H1 (cell line): ENCODE measurements around the gene NT5C3B. TPM values are rescaled to one million over a fixed set of nuclear protein-coding genes. Genes with fewer than 3 reads are reported as not detected.

Experiments used
- CTCF ChIA-PET: fragments of 300-600 bp; sonication (Branson Sonifier 250); formaldehyde crosslinking; loops from one replicate; lab custom pipeline; 2021; ENCODE audit not compliant: partially characterized antibody; lab: Charles Lee
- POLR2A ChIA-PET: fragments of 300-600 bp; sonication (Branson Sonifier 250); formaldehyde crosslinking; loops from one replicate; lab custom pipeline; 2021; ENCODE audit warnings: inconsistent platforms; ENCODE audit not compliant: partially characterized antibody; lab: Charles Lee
- DNase-seq, 2 experiments: peaks; one replicate each; pipeline versions ENCODE4 v3.0.0 to v3.0.0-alpha.2; 2010 to 2022; ENCODE audit warnings: low spot score in 2 of 2, low read depth in 1 of 2, mixed read lengths in 1 of 2
- FAIRE-seq: peaks from 2 replicates; lab custom pipeline; 2011; peaks lifted over from hg19 to GRCh38; lab: Jason Lieb, UNC
- H2AFZ ChIP-seq: 2 replicates; pipeline ENCODE4 v1.8.1; 2012; ENCODE audit warnings: low read length, inconsistent platforms
- H2AK5ac ChIP-seq: 2 replicates; pipeline ENCODE4 v1.6.1; 2013; ENCODE audit warnings: low read depth, low read length
- H2BK120ac ChIP-seq: replicated peaks from 2 replicates; pipeline ENCODE3; 2013; ENCODE audit warnings: low read depth, low read length, inconsistent platforms
- H2BK12ac ChIP-seq: 2 replicates; pipeline ENCODE4 v1.6.1; 2013; ENCODE audit warnings: low read depth, low read length
- H2BK15ac ChIP-seq: 2 replicates; pipeline ENCODE4 v1.6.1; 2013; ENCODE audit warnings: low read length
- H2BK20ac ChIP-seq: 2 replicates; pipeline ENCODE4 v1.6.1; 2013; ENCODE audit warnings: low read length
- H2BK5ac ChIP-seq: 2 replicates; pipeline ENCODE4 v1.6.1; 2013; ENCODE audit warnings: low read depth, low read length
- H3K14ac ChIP-seq: 2 replicates; pipeline ENCODE4 v1.6.1; 2013; ENCODE audit warnings: inconsistent platforms; ENCODE audit not compliant: insufficient read length
- H3K18ac ChIP-seq: 2 replicates; pipeline ENCODE4 v1.6.1; 2013; ENCODE audit warnings: low read length; ENCODE audit errors: extremely low read depth
- H3K23ac ChIP-seq: 2 replicates; pipeline ENCODE4 v1.6.1; 2013; ENCODE audit warnings: inconsistent platforms; ENCODE audit not compliant: insufficient read length
- H3K23me2 ChIP-seq: 2 replicates; pipeline ENCODE4 v1.6.1; 2013; ENCODE audit warnings: low read depth, low read length
- H3K27ac ChIP-seq: 2 replicates; pipeline ENCODE4 v1.6.1; 2011; ENCODE audit warnings: low read depth, low read length, inconsistent platforms
- H3K27me3 ChIP-seq, 4 experiments: replicated peaks in 1 of 4; 1 replicate in 1 of 4; 2 replicates in 3 of 4; pipeline versions ENCODE4 v1.6.1 to v1.8.1; 2011 to 2013; ENCODE audit warnings: low read length in 3 of 4, mild to moderate bottlenecking in 3 of 4, inconsistent platforms in 2 of 4, mixed read lengths in 2 of 4, moderate library complexity in 1 of 4; ENCODE audit not compliant: control insufficient read depth in 3 of 4, insufficient read depth in 3 of 4; ENCODE audit errors: extremely low read depth in 1 of 4
- H3K36me3 ChIP-seq, 4 experiments: 2 replicates each; pipeline versions ENCODE4 v1.6.1 to v1.8.1; 2011 to 2013; ENCODE audit warnings: mild to moderate bottlenecking in 4 of 4, low read length in 3 of 4, moderate library complexity in 2 of 4, control low read depth in 1 of 4, inconsistent platforms in 1 of 4; ENCODE audit not compliant: insufficient read depth in 4 of 4, control insufficient read depth in 2 of 4
- H3K4ac ChIP-seq: replicated peaks from 2 replicates; pipeline ENCODE3; 2013; ENCODE audit warnings: low read length, low read depth, mixed read lengths, inconsistent platforms; ENCODE audit not compliant: insufficient read length
- H3K4me1 ChIP-seq, 4 experiments: replicated peaks in 1 of 4; 1 replicate in 1 of 4; 2 replicates in 3 of 4; pipeline versions ENCODE4 v1.6.1 to v1.8.1; 2011 to 2013; ENCODE audit warnings: low read length in 3 of 4, inconsistent platforms in 2 of 4, mixed read lengths in 1 of 4; ENCODE audit not compliant: insufficient read depth in 4 of 4, control insufficient read depth in 3 of 4
- H3K4me2 ChIP-seq, 2 experiments: 2 replicates each; pipeline versions ENCODE4 v1.6.1 to v1.8.1; 2011 to 2013; ENCODE audit warnings: low read depth in 2 of 2, low read length in 2 of 2, control low read depth in 1 of 2, inconsistent platforms in 1 of 2, mild to moderate bottlenecking in 1 of 2; ENCODE audit not compliant: insufficient read depth in 1 of 2
- H3K4me3 ChIP-seq, 4 experiments: fragments of 200-600, 300-600 bp in 1 of 4; sonication (generic), shearing (Covaris generic), sonication (Bioruptor Twin) in 1 of 4; 2 replicates each; pipeline versions ENCODE4 v1.5.1 to v1.8.1; 2011 to 2016; ENCODE audit warnings: low read length in 4 of 4, low read depth in 3 of 4, control low read depth in 2 of 4, inconsistent platforms in 2 of 4, mild to moderate bottlenecking in 2 of 4, mixed read lengths in 1 of 4, moderate library complexity in 1 of 4; ENCODE audit not compliant: insufficient read depth in 2 of 4; ENCODE audit errors: extremely low read depth in 1 of 4
- H3K56ac ChIP-seq: replicated peaks from 2 replicates; pipeline ENCODE3; 2013; ENCODE audit warnings: low read depth, mild to moderate bottlenecking, mixed read lengths, low read length, inconsistent platforms; ENCODE audit not compliant: insufficient read length
- H3K79me1 ChIP-seq: 2 replicates; pipeline ENCODE4 v1.6.1; 2013; ENCODE audit warnings: low read depth, low read length, control low read depth
- H3K79me2 ChIP-seq, 2 experiments: 2 replicates each; pipeline versions ENCODE4 v1.6.1 to v1.8.1; 2012 to 2013; ENCODE audit warnings: low read length in 2 of 2, mild to moderate bottlenecking in 2 of 2, inconsistent platforms in 1 of 2; ENCODE audit not compliant: insufficient read depth in 2 of 2, control insufficient read depth in 1 of 2
- H3K9ac ChIP-seq, 4 experiments: replicated peaks in 1 of 4; 1 replicate in 1 of 4; 2 replicates in 3 of 4; pipeline versions ENCODE4 v1.6.1 to v1.8.1; 2011 to 2013; ENCODE audit warnings: low read depth in 3 of 4, low read length in 3 of 4, control low read depth in 2 of 4, mild to moderate bottlenecking in 2 of 4, moderate library complexity in 2 of 4, inconsistent platforms in 1 of 4; ENCODE audit errors: extremely low read depth in 1 of 4
- H3K9me3 ChIP-seq, 2 experiments: 2 replicates each; pipeline versions ENCODE4 v1.6.1 to v1.8.1; 2012 to 2013; ENCODE audit warnings: mild to moderate bottlenecking in 2 of 2, moderate library complexity in 2 of 2, control low read depth in 1 of 2, inconsistent platforms in 1 of 2, low read depth in 1 of 2, low read length in 1 of 2, mixed read lengths in 1 of 2; ENCODE audit not compliant: insufficient read depth in 2 of 2
- H4K20me1 ChIP-seq, 2 experiments: replicated peaks in 1 of 2; 2 replicates each; pipeline versions ENCODE3 to v1.8.1; 2011 to 2013; ENCODE audit warnings: inconsistent platforms in 2 of 2, low read length in 2 of 2, mild to moderate bottlenecking in 1 of 2; ENCODE audit not compliant: insufficient read depth in 2 of 2, control insufficient read depth in 1 of 2
- H4K5ac ChIP-seq: 2 replicates; pipeline ENCODE4 v1.6.1; 2013; ENCODE audit warnings: low read length, low read depth, mixed read lengths, inconsistent platforms; ENCODE audit not compliant: insufficient read length
- H4K8ac ChIP-seq: 2 replicates; pipeline ENCODE4 v1.8.0; 2013; ENCODE audit warnings: mild to moderate bottlenecking, moderate library complexity, low read length, inconsistent platforms; ENCODE audit not compliant: insufficient read depth; ENCODE audit errors: extremely low read depth
- H4K91ac ChIP-seq: replicated peaks from 2 replicates; pipeline ENCODE3; 2013; ENCODE audit warnings: low read length, mixed read lengths, inconsistent platforms; ENCODE audit not compliant: insufficient read length
- BACH1 ChIP-seq: IDR thresholded peaks from 2 replicates; pipeline ENCODE4 v1.6.1; 2012; ENCODE audit warnings: low read length, improper control_type of control experiment
- POLR2A ChIP-seq, 2 experiments: IDR thresholded peaks; 1 replicate in 1 of 2; 2 replicates in 1 of 2; pipeline ENCODE4 v1.6.1; 2011; ENCODE audit warnings: low read depth in 2 of 2, low read length in 2 of 2, mild to moderate bottlenecking in 2 of 2; ENCODE audit errors: control extremely low read depth in 1 of 2
- POLR2AphosphoS5 ChIP-seq: IDR thresholded peaks from 2 replicates; pipeline ENCODE4 v1.6.1; 2011; ENCODE audit warnings: low read depth, low read length
- SIN3A ChIP-seq, 2 experiments: IDR thresholded peaks in 1 of 2; conservative IDR thresholded peaks in 1 of 2; 2 replicates each; pipeline ENCODE4 v1.6.1; 2011 to 2012; ENCODE audit warnings: low read length in 2 of 2, improper control_type of control experiment in 1 of 2, low read depth in 1 of 2, mild to moderate bottlenecking in 1 of 2
- TAF7 ChIP-seq: optimal IDR thresholded peaks from 2 replicates; pipeline ENCODE3; 2011; ENCODE audit warnings: low read depth, mild to moderate bottlenecking, inconsistent platforms, low read length, moderate library complexity, borderline replicate concordance
- TBP ChIP-seq: IDR thresholded peaks from 2 replicates; pipeline ENCODE4 v1.6.1; 2011; ENCODE audit warnings: low read depth, low read length, improper control_type of control experiment
- WGBS, 2 experiments: shearing (Covaris generic) in 1 of 2; methylation state at CpG; one replicate each; pipeline versions ENCODE4 v1.1.6 to v1.1.7; 2013 to 2015; ENCODE audit warnings: low lambda C conversion rate in 2 of 2, mixed read lengths in 2 of 2, inconsistent platforms in 1 of 2, low coverage in 1 of 2, missing lambda C conversion rate in 1 of 2; ENCODE audit not compliant: insufficient replicate concordance in 2 of 2, insufficient coverage in 1 of 2, insufficient read length in 1 of 2; ENCODE audit errors: extremely low coverage in 1 of 2, missing lambda C conversion rate in 1 of 2; 5-methylcytosine and 5-hydroxymethylcytosine counted together
- polyA plus RNA-seq, 7 experiments: library from polyadenylated mRNA; depleted of rRNA in 3 of 7; stranded (reverse) in 5 of 7; unstranded in 2 of 7; fragments of >200 nt in 5 of 7; fragments of 200-250 nt in 2 of 7; gene quantifications; 1 replicate in 5 of 7; 2 replicates in 1 of 7; 4 replicates in 1 of 7; pipeline versions ENCODE4 v1.2.1 to v1.2.3, GENCODE V29; 2011 to 2013; ENCODE audit warnings: missing spikeins in 2 of 7, mixed read lengths in 2 of 7
- total RNA-seq: library from RNA; stranded (reverse); fragmentation: NEBNext Ultra II Directional; extraction: Animal tissue kit (Norgen Biotek cat#: 25700); gene quantifications from 2 replicates; pipeline ENCODE4 v1.2.1, GENCODE V29; 2021

The NT5C3B gene
- total and polyA plus RNA-seq, 2 of the 8 experiments (the other 6 are each of a cell fraction or from before 2014, with no cell fraction given) = 68.7 to 94.5 TPM

DNA sequence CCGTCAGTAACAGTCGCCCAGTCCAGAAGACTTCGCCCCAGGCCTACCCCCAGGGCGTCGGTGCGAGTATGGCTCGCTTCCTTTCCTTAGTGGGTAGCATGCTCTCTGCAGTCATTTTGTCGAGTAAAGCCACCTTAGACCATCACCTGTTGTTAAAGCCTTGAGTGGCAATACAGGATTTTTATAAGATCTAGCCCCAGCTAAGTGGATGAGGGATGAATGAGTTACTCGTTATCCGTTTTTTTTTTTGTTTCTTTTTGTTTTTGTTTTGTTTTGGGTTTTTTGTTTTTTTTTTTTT lies 29.5 kb upstream of the NT5C3B start:
- Histone ChIP-seq H3K4ac (no peak overlapping the region), H3K4me1 (peaks cover 4 to 21% (median 11%) of the 10 kb centered on the region in 4 experiments), H4K8ac (peak overlapping the region; percentile 22; the same call in 1 of the 2 replicates), H3K9me3 (no peaks in the 10 kb centered on the region), H2BK12ac (no peak overlapping the region), H3K14ac (no peak overlapping the region), H3K27ac (no peak overlapping the region; the same call in 1 of the 2 replicates), H2BK15ac (no peak overlapping the region), H2BK20ac (no peak overlapping the region), H3K18ac (no peak overlapping the region), H2BK5ac (0 out of 2 replicates have a peak overlapping the region, but pooled peaks have one; percentile 63), H4K91ac (no peak overlapping the region), H3K27me3 (no peaks in the 10 kb centered on the region), H4K20me1 (peaks cover under 1 to 19% of the 10 kb centered on the region in 2 experiments), H3K4me3 (peak overlapping the region in 3 of 4 experiments; percentile 23 to 94 (median 86); a peak in 5 of 8 replicates), H3K79me1 (peaks cover 3% of the 10 kb centered on the region), H2BK120ac (no peak overlapping the region), H3K9ac (peak overlapping the region in 1 of 4 experiments; percentile 5; a peak in 2 of 7 replicates), H3K56ac (no peak overlapping the region), H3K23me2 (peaks cover 8% of the 10 kb centered on the region), H2AK5ac (no peak overlapping the region), H3K36me3 (peaks cover 13 to 38% (median 34%) of the 10 kb centered on the region in 4 experiments), H3K23ac (no peak overlapping the region), H2AFZ (0 out of 2 replicates have a peak overlapping the region, but pooled peaks have one; percentile 45), H3K79me2 (peaks cover 8 to 39% of the 10 kb centered on the region in 2 experiments), H3K4me2 (peak overlapping the region; percentile 62 to 93), H4K5ac (no peak overlapping the region)
- no peak for FAIRE-seq
- WGBS, 2 experiments = 16% methylated on average over 10 of the region's 10 CpGs; no CpG with 5 or more reads in 1 of the 2 experiments
- DNase-seq = no peak
- ChIA-PET CTCF (interaction anchor here (0.9 to 2.2 kb wide), 5 partner anchors 54 to 131 kb away, joined by 3 to 7 read pairs (median 4); partner anchors contain the start of genes HAP1 and P3H4), POLR2A (interaction anchor here (0.6 to 4.1 kb wide), 25 partner anchors 9 to 177 kb away, joined by 3 to 26 read pairs (median 6); partner anchors contain the start of genes ACLY, EIF1, HAP1 and JUP)
- peak in 1 of 2 experiments; percentile 5; a peak in 1 of 4 replicates for TF ChIP-seq SIN3A (conservative IDR thresholded peaks at IDR 0.05 in 1 of 2, IDR thresholded peaks at IDR 0.05 in 1 of 2; ENCODE audit: low read depth in 1 of 2, low read length in 2 of 2)
- 0 out of 2 replicates have a peak, but pooled peaks have one; percentile 49 for TF ChIP-seq TBP
- TF ChIP-seq BACH1 = no peak
- peak; percentile 51; the same call in 1 of the 2 replicates for TF ChIP-seq POLR2AphosphoS5
- TF ChIP-seq POLR2A (IDR thresholded peaks at IDR 0.05; ENCODE audit: control extremely low read depth in 1 of 2, low read depth in 2 of 2, low read length in 2 of 2) = peak in 1 of 2 experiments; percentile 10; a peak in 1 of 3 replicates
- peak; percentile 4 for TF ChIP-seq TAF7
